ENCODE results near the gene TRIM33. TPM values are rescaled to one million over a fixed set of nuclear protein-coding genes. Genes with fewer than 3 reads are reported as not detected.

The TRIM33 gene
- total RNA-seq, 1 experiment from 2014 or later: 53.8 TPM

DNA sequence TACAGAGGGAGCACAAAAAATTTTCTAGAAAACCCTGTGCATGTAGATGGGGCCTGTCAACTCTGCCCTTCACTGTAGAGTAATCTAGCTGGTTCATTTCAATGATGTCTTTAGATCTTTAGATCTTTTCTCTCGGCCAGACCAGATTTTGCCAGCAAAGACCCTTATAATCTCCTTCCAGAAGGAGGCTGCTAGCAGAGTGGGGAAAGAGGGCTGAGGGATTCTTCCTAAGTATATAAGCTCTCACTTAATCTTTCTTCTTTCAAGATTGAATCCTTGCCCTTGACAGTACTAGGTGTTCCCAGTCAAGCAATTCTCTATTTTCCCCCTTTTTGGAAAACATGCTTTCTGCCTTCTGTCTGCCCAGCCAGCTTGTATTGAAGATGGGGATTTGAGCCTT, 36.1 kb upstream of the TRIM33 start:
- Histone ChIP-seq H3K4ac (ENCODE audit: low read depth, low read length) (no peak overlapping the region), H4K91ac (ENCODE audit: insufficient read length, low read depth, low read length) (no peak overlapping the region), H4K20me1 (ENCODE audit: control insufficient read depth, insufficient read depth, insufficient read length) (no peaks in the 10 kb centered on the region), H3K18ac (ENCODE audit: insufficient read length, low read depth, low read length) (no peak overlapping the region), H3K14ac (ENCODE audit: insufficient read depth, low read length) (no peak overlapping the region), H3K56ac (ENCODE audit: insufficient read length, low read depth, low read length) (no peak overlapping the region), H3K23ac (ENCODE audit: insufficient read length, low read depth, low read length) (no peak overlapping the region), H3K27me3 (ENCODE audit: insufficient read depth, low read length) (no peaks in the 10 kb centered on the region), H4K8ac (replicated peaks; ENCODE audit: insufficient read length, low read depth, low read length) (no peak overlapping the region), H3K79me2 (ENCODE audit: insufficient read depth, low read length) (no peaks in the 10 kb centered on the region), H4K5ac (ENCODE audit: insufficient read length, low read depth, low read length) (no peak overlapping the region), H3K27ac (ENCODE audit: insufficient read length, low read depth, low read length) (no peak overlapping the region), H2AK5ac (ENCODE audit: insufficient read length, low read length) (no peak overlapping the region), H3T11ph (ENCODE audit: low read length) (no peak overlapping the region), H3K4me2 (ENCODE audit: insufficient read depth, insufficient read length, low read length) (no peak overlapping the region), H2BK15ac (ENCODE audit: low read depth, low read length) (no peak overlapping the region), H3K9ac (ENCODE audit: extremely low read depth, insufficient read length, low read length) (no peak overlapping the region), H3K23me2 (ENCODE audit: insufficient read length, low read depth, low read length, poor library complexity, severe bottlenecking) (no peaks in the 10 kb centered on the region), H2BK12ac (ENCODE audit: insufficient read length, low read depth, low read length) (no peak overlapping the region), H2AFZ (ENCODE audit: low read length) (no peak overlapping the region), H3K4me1 (ENCODE audit: insufficient read depth, low read length) (no peaks in the 10 kb centered on the region), H2BK20ac (ENCODE audit: low read depth, low read length, poor library complexity, severe bottlenecking) (no peak overlapping the region), H3K79me1 (ENCODE audit: insufficient read depth, low read depth, low read length, poor library complexity, severe bottlenecking) (no peaks in the 10 kb centered on the region), H2BK120ac (ENCODE audit: low read depth, low read length, poor library complexity, severe bottlenecking) (no peak overlapping the region), H3K9me3 (ENCODE audit: control insufficient read depth, low read depth, low read length) (no peaks in the 10 kb centered on the region), H2BK5ac (ENCODE audit: insufficient read length, low read length) (no peak overlapping the region)
- peaks cover 2 to 5% of the 10 kb centered on the region in 2 experiments; a peak in 2 of 4 replicates for H3K4me1 Mint-ChIP-seq
- TF ChIP-seq, protein P1, sequence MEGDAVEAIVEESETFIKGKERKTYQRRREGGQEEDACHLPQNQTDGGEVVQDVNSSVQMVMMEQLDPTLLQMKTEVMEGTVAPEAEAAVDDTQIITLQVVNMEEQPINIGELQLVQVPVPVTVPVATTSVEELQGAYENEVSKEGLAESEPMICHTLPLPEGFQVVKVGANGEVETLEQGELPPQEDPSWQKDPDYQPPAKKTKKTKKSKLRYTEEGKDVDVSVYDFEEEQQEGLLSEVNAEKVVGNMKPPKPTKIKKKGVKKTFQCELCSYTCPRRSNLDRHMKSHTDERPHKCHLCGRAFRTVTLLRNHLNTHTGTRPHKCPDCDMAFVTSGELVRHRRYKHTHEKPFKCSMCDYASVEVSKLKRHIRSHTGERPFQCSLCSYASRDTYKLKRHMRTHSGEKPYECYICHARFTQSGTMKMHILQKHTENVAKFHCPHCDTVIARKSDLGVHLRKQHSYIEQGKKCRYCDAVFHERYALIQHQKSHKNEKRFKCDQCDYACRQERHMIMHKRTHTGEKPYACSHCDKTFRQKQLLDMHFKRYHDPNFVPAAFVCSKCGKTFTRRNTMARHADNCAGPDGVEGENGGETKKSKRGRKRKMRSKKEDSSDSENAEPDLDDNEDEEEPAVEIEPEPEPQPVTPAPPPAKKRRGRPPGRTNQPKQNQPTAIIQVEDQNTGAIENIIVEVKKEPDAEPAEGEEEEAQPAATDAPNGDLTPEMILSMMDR (conservative IDR thresholded peaks at IDR 0.05): no peak
- H3K9me3 Mint-ChIP-seq: no peaks in the 10 kb centered on the region
- H3K27ac Mint-ChIP-seq: no peak overlapping the region
- H3K36me3 Mint-ChIP-seq (ENCODE audit: insufficient read depth in 1 of 3, low read depth in 3 of 3): no peaks in the 10 kb centered on the region
- H3K27me3 Mint-ChIP-seq (ENCODE audit: low read depth): peaks cover 2% of the 10 kb centered on the region; the same call in 1 of the 2 replicates
- WGBS (ENCODE audit: extremely low coverage, insufficient read length, low lambda C conversion rate): no CpG with 5 or more reads among the region's 1 CpG
- no peak for DNase-seq
- H3K4me3 Mint-ChIP-seq: no peak overlapping the region

Data from H9 (cell line).